ENCODE data around the gene ZNF580.

GRCh38 chr19:55667006-55667381 lies 26.2 kb downstream of the ZNF580 start:
- no peak for TF ChIP-seq CTCF (IDR thresholded peaks at IDR 0.05)
- TF ChIP-seq POLR2A (IDR thresholded peaks at IDR 0.05) = no peak
